Skeletal muscle cell (primary cell): Measurements from ENCODE around the gene FAM156A.
"Not testable (repeated sequence)": the region's sequence is repeated elsewhere in the genome, so short reads cannot be mapped to it uniquely, and the experiment has no call there.

Experiments used
- DNase-seq: peaks from one replicate; pipeline ENCODE4 v3.0.0-alpha.2; 2010; ENCODE audit warnings: low read depth
- H3K4me3 ChIP-seq: 2 replicates; pipeline ENCODE4 v1.5.1; 2011; ENCODE audit warnings: low read depth, mild to moderate bottlenecking, control low read depth, low read length, moderate library complexity

FAM156A gene

DNA sequence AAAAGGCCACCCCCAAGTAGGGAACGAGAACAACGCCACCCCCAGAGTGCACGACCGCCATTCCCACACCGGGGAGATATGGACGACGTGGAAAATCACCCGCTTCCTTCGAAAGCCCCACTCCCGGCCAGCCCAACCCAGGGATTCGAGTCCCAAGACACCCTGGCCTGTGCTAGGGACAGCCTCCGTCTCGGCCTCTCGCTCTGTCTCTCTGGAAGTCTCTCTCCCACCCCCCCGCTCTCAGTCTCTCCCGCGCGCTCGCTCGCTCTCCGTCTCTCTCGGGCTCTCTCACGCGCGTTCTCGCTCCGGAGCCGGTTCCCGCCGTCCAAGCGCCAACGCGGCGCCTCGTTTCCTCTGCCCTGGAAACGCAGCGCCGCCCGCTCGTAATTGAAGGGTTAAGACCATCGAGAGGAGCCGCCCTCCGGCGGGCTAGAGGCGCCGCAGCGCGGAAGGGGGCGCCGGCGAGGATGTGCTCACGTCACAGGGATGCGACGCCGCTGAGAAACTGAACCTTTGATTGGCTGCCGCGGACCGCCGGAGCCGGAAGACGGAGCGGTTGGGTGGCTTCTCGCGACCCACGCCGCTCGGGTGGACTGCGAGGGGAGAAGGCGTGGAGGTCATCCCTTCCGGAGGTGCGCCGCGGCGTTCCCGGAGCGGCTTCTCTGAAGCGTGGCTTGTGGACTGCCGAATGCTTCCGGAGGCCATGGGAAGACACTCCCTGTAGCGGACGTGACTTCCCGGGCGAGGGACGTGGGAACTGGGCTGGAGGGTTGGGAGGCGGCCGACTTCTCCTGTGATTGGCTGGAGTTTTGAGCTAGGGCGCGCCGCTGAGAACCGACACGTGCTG is at the start of gene FAM156A:
Gene FAM156A (minus strand): TSS at position 406 of the 847 bp plus-strand sequence. CDS start 9,930 bp downstream, outside the sequence.
- not testable (repeated sequence) for DNase-seq, H3K4me3 ChIP-seq

DNA sequence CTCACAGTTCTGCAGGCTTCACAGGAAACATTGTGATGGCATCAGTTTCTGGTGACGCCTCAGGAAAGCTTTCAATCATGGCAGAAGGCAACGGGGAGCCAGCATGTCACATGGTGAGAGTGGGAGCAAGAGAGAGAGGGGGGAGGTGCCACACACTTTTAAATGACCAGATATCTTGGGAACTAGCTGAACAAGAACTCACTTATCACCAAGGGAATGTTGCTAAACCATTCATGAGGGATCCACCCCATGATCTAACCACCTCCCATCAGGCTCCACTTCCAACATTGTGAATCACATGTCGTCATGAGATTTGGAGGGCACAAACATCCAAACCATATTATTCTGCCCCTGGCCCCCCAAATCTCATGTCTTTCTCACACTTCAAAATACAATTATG is 47.0 kb upstream of the FAM156A start:
- H3K4me3 ChIP-seq, result no peak overlapping the region
- no peak for DNase-seq

GRCh38 chrX:53004811-53005210 is 46.5 kb upstream of the FAM156A start:
- no peak overlapping the region for H3K4me3 ChIP-seq
- DNase-seq, result no peak

DNA sequence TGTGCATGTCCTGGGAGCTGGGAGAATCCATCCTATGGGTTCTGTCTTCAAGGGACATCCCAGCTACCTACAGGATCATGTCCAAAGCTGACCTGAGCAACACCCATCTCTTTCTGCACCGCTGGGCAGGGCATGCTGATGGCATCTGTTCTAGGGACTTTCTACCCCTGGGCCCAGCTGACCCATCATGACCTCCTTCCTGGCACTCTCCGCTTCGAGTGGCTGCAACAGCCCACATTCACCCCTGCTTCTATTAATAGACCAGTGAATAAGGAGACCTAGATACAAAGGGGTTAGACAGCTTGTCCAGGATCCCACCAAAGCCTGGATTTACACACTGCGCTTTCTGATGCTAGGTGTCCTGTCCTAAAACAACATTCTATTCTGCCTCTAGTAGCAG is 45.7 kb upstream of the FAM156A start:
- H3K4me3 ChIP-seq, result no peak overlapping the region
- no peak for DNase-seq

DNA sequence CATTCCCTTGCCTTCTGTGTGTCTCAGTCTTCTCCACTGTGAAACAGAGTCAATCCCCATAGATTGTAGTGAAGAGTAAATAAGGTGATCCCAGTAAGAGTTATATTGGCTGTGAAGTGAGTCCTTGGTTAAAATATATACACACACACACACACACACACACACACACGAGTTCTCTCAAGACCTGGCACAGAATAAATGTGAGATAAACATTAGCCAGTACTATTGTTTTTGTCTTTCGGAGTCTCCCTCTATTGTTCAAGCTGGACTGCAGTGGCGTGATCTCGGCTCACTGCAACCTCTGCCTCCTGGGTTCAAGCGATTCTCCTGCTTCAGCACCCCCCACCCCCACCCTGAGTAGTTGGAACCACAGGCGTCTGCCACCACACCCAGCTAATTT is 44.8 kb upstream of the FAM156A start:
- no peak overlapping the region for H3K4me3 ChIP-seq
- no peak for DNase-seq

DNA sequence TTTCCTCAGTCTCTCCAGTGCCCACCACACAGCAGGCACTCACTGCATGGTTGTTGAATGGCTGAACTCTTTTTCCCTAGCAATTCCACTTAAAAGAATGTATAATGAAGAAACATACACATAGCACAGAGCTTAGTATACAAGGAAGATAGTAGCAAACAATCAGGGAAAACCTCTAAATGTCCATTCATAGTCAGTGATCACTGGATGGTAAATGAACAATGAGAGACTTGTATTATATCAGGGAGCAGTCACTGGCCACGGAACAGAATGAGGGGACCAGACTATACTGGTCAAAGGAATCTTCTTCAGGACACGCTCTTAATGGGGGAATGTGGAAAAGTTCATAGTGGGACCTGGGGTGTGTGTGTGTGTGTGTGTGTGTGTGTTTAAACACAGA is 43.6 kb upstream of the FAM156A start:
- H3K4me3 ChIP-seq, result no peak overlapping the region
- DNase-seq, result no peak

DNA sequence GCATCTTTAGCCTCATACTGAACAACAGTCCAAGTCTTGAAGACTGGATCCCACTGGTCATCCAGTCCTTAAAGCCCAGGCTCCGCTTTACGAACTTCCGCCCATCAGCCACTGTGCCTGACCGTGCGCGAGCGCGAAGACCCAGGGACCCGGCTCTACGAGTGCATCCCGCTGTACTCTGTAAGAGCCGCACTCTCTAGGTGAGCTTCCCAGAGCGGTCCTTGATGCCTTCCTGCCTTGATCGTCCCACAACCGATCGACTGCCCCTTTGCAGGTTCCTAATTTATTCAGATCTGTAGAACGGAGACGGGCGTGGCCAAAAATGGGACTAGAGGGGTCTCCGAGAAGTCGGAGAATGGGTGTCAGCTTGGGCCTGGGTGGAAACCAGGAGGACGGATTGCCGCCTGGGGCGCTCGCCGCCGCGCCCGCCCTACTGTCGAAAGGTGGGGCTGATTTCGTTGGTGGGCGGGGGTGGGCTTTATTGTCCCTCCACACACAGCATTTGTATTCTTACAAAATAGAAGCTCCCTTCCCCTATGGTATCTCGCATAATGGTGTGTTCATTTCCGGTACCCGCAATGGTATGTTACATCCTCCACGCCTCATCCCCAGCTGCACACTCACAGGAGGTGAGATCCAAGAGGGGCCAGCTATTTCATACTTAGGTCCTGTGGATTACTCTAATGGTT is 42.3 kb upstream of the FAM156A start:
- no peak for DNase-seq
- no peak overlapping the region for H3K4me3 ChIP-seq

DNA sequence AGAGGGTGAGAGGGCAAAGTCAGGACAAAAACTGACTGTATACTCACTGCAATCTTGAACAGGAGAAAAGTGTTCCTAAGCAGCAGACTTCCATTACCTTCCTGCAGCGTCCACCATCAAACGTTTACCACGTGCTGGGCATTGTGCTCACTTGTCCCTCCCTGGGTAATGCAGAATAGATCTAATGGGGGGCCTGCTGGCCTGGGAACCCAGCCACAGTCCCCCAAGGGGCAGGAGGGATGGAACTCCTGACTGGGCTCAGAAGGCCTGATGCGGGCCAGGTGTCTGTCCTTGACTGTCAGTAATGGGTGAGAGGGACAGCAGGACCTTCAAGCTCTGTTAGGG is 37.6 kb upstream of the FAM156A start:
- no peak for DNase-seq
- peak overlapping the region; percentile 66 for H3K4me3 ChIP-seq

GRCh38 chrX:52995135-52995986 is 37.0 kb upstream of the FAM156A start:
- H3K4me3 ChIP-seq, result peak overlapping the region; percentile 66
- DNase-seq, result peak; percentile 86

GRCh38 chrX:52990848-52991247 is 32.5 kb upstream of the FAM156A start:
- no peak for DNase-seq

GRCh38 chrX:52990011-52990631 is 31.8 kb upstream of the FAM156A start:
- not testable (repeated sequence) for H3K4me3 ChIP-seq, DNase-seq

More at GRCh38 chrX:52990848-52991247, 32.5 kb upstream of the FAM156A start:
- H3K4me3 ChIP-seq, result no peak overlapping the region

GRCh38 chrX:52988985-52989917 is 30.9 kb upstream of the FAM156A start:
- H3K4me3 ChIP-seq, result no peak overlapping the region
- DNase-seq, result no peak

DNA sequence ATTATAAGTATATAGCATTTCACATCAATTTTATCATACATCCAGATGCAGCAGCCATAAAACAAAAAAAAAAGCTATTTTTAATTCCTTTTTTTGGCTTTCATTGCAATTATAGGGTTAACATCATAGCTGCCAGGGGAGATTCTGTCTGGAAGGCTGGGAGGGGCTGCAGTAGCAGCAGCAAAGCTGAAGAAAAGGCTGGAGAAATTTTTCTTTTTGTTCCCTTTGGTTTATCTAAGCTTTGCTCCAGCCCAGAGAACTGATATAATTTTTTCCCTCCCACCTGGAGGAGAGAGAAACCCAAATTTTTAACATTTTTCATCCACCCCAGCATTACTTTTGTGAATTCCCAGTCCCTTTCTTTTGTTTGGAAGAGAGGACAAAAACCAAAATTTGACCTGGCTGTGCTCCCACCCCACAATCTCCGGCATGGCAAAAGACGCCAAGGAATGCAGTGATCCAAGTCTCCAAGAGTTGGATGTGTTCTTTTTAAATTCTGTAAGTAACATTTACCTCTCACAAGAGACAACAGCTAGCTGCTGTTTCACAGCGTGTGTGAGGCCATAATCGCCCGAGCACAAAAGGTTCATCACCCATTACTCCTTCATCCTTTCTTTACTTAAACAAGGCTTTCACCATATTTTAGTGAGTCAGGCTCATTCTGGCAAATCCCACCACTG is 25.1 kb upstream of the FAM156A start:
- no peak for DNase-seq
- peak overlapping the region; percentile 15 for H3K4me3 ChIP-seq

- H3K4me3 ChIP-seq, result no peak overlapping the region
- DNase-seq, result no peak
These were observed 21.7 kb upstream of the FAM156A start for GRCh38 chrX:52979993-52980392.

DNA sequence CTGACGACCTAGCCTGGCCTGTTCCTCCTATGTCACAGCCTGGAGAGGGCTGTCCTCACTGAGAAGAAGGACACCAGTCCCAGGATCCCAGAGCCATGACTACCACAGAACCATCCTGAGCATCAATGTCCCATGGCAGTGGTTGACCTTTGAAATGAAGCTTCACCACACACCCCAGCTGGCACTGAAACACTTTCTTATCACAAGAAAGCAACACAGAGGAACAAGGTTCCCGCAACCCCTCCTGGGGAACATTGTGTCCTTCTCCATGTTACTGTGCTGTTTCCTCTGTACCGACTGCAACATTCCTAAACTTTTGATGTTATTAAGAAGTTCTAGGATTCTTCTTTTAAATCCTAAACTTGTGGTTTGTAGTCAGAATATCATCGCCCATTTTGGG is 21.2 kb upstream of the FAM156A start:
- DNase-seq, result no peak
- no peak overlapping the region for H3K4me3 ChIP-seq

DNA sequence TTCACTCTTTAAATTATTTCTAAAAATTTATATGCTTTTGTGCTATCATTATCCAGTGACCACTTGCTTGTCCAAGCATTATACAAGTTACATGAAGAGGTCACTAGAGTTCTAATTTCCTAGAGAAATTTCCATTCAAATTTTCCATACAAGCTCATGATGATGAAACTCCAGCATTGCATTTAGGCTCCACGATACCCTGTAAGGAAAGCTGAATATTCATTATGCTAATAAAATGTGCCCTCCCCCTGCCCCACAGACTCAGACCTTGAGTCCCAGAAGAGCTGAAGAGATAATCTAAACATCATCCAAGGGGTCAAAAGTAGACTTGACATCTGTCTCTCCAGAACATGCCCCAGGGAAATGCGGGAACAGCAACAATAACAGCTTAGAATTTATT is 19.6 kb upstream of the FAM156A start:
- no peak for DNase-seq
- H3K4me3 ChIP-seq, result no peak overlapping the region

GRCh38 chrX:52975576-52975975 is 17.3 kb upstream of the FAM156A start:
- H3K4me3 ChIP-seq, DNase-seq: not testable (repeated sequence)
